CD1c-positive myeloid dendritic cell (primary cell): ENCODE results near the gene HID1.

Source experiments
- DNase-seq: peaks from one replicate; pipeline ENCODE4 v3.0.0-alpha.2; 2016; ENCODE audit errors: extremely low spot score

HID1 gene

GRCh38 chr17:74949455-74950115 lies 23.0 kb downstream of the HID1 start:
- DNase-seq = no peak

GRCh38 chr17:74947041-74947754 lies 25.4 kb downstream of the HID1 start:
- no peak for DNase-seq

GRCh38 chr17:74946641-74947040 lies 25.9 kb downstream of the HID1 start:
- DNase-seq = no peak

GRCh38 chr17:74945543-74945942 lies 27.0 kb downstream of the HID1 start:
- DNase-seq = no peak

- DNase-seq = no peak
Measured at GRCh38 chr17:74943808-74944522, 28.6 kb downstream of the HID1 start.

- no peak for DNase-seq
Measured at GRCh38 chr17:74941128-74941725, 31.3 kb downstream of the HID1 start.

GRCh38 chr17:74939534-74939933 lies 33.0 kb downstream of the HID1 start:
- no peak for DNase-seq

- DNase-seq = no peak
Measured at GRCh38 chr17:74938194-74938950, 34.2 kb downstream of the HID1 start.

- no peak for DNase-seq
Measured at GRCh38 chr17:74937064-74938051, 35.2 kb downstream of the HID1 start.

- DNase-seq = no peak
Measured at GRCh38 chr17:74936470-74936799, 36.1 kb downstream of the HID1 start.

GRCh38 chr17:74935585-74936469 lies 36.7 kb downstream of the HID1 start, which contains the start of gene OTOP3:
OTOP3 (plus strand) TSS chr17:74935898; CDS start chr17:74935922, 24 bp downstream.
- DNase-seq = no peak

- DNase-seq = no peak
Measured at GRCh38 chr17:74935048-74935447, 37.5 kb downstream of the HID1 start.

GRCh38 chr17:74930535-74931036 lies 42.0 kb downstream of the HID1 start:
- DNase-seq = no peak

- DNase-seq = no peak
Measured at GRCh38 chr17:74928786-74929185, 43.8 kb downstream of the HID1 start.

- no peak for DNase-seq
Measured at GRCh38 chr17:74925242-74925641, 47.3 kb downstream of the HID1 start.

- peak; percentile 82 for DNase-seq
Measured at GRCh38 chr17:74924250-74924948, 48.2 kb downstream of the HID1 start, which contains the start of gene OTOP2. OTOP2 (plus strand) TSS chr17:74924273; CDS start chr17:74924633, 360 bp downstream.

GRCh38 chr17:74923538-74924249 lies 48.9 kb downstream of the HID1 start:
- DNase-seq = peak; percentile 82
